A673 (cell line): ENCODE results near the gene FNDC3B.

ENCODE experiments used
- EZH2 ChIP-seq: fragments of 200-600 bp; sonication (generic); IDR thresholded peaks from 2 replicates; pipeline ENCODE4 v1.6.1; 2017; ENCODE audit warnings: borderline replicate concordance, low read depth, mild to moderate bottlenecking, mixed read lengths, antibody characterized with exemption, low read length; ENCODE audit not compliant: poor library complexity, severe bottlenecking
- TF ChIP-seq, protein P1 (sequence below): fragments of 300-800, 200-600 bp; sonication (generic); conservative IDR thresholded peaks from 2 replicates; pipeline ENCODE4 v1.5.1; 2017; ENCODE audit warnings: low read depth, mild to moderate bottlenecking, antibody characterized with exemption, low read length, moderate library complexity, mixed read lengths

DNA sequence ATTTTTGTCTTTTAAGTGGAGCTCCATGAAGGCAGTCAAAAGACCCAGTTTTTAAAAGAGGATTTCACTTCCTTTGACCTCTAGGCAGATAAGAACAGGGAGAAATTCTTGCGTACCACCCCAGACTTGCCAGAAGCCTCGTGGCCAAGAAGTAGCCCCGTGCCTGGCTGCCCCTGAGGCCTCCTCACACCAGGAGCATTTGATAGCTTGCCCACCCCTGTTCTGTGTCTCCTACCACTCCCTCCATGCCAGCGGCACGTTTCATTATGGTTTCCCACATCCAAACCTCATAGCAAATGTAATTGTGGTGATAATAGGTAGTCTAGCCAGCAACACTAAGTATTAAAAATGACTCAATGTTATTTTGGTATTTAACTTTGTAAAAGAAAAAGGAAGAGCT, 301.2 kb downstream of the FNDC3B start:
- TF ChIP-seq, protein P1, sequence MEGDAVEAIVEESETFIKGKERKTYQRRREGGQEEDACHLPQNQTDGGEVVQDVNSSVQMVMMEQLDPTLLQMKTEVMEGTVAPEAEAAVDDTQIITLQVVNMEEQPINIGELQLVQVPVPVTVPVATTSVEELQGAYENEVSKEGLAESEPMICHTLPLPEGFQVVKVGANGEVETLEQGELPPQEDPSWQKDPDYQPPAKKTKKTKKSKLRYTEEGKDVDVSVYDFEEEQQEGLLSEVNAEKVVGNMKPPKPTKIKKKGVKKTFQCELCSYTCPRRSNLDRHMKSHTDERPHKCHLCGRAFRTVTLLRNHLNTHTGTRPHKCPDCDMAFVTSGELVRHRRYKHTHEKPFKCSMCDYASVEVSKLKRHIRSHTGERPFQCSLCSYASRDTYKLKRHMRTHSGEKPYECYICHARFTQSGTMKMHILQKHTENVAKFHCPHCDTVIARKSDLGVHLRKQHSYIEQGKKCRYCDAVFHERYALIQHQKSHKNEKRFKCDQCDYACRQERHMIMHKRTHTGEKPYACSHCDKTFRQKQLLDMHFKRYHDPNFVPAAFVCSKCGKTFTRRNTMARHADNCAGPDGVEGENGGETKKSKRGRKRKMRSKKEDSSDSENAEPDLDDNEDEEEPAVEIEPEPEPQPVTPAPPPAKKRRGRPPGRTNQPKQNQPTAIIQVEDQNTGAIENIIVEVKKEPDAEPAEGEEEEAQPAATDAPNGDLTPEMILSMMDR, result no peak
- no peak for TF ChIP-seq EZH2
